ENCODE results near the gene LNPEP. TPM values are rescaled to one million over a fixed set of nuclear protein-coding genes. Genes with fewer than 3 reads are reported as not detected.
A peak's percentile ranks its signal among the peaks of the same experiment; 100 is the strongest.

The LNPEP gene
- total and polyA plus RNA-seq, 2 of the 13 experiments (the other 11 are each of a cell fraction or from before 2014, with no cell fraction given), result 8.0 to 16.9 TPM

GRCh38 chr5:96935559-96936430 is at the start of gene LNPEP (continued):
- no peak; the same call in 1 of the 2 replicates for TF ChIP-seq ZXDC (CRISPR knock-in tag; IDR thresholded peaks at IDR 0.05)
- TF ChIP-seq SP140L (CRISPR knock-in tag; IDR thresholded peaks at IDR 0.05; ENCODE audit: borderline replicate concordance), result no peak
- TF ChIP-seq GATAD1 (CRISPR knock-in tag; IDR thresholded peaks at IDR 0.05), result peak; percentile 70
- no peak; the same call in none of the 2 replicates for TF ChIP-seq ZBTB14 (CRISPR knock-in tag; IDR thresholded peaks at IDR 0.05)
- peak in 1 of 2 experiments; percentile 58; a peak in 2 of 4 replicates for TF ChIP-seq REST (IDR thresholded peaks at IDR 0.05; ENCODE audit: borderline replicate concordance in 1 of 2, low read depth in 1 of 2, low read length in 2 of 2)
- TF ChIP-seq ZNF180 (CRISPR knock-in tag; IDR thresholded peaks at IDR 0.05; ENCODE audit: borderline replicate concordance, low read depth), result no peak
- TF ChIP-seq NFE2L2 (IDR thresholded peaks at IDR 0.05; ENCODE audit: low read length), result no peak
- no peak for TF ChIP-seq ZNF512 (CRISPR knock-in tag; IDR thresholded peaks at IDR 0.05)
- peak; percentile 40; the same call in 1 of the 2 replicates for TF ChIP-seq ZBTB20 (CRISPR knock-in tag; IDR thresholded peaks at IDR 0.05; ENCODE audit: borderline replicate concordance, low read depth)
- TF ChIP-seq ZNF549 (CRISPR knock-in tag; IDR thresholded peaks at IDR 0.05), result no peak
- peak; percentile 90 for TF ChIP-seq ZMYM4 (CRISPR knock-in tag; IDR thresholded peaks at IDR 0.05)
- TF ChIP-seq ZBTB39 (CRISPR knock-in tag; IDR thresholded peaks at IDR 0.05), result 0 out of 2 replicates have a peak, but pooled peaks have one; percentile 21
- peak; percentile 90 for TF ChIP-seq SP5 (CRISPR knock-in tag; IDR thresholded peaks at IDR 0.05; ENCODE audit: borderline replicate concordance, low read depth)
- TF ChIP-seq KAT7 (CRISPR knock-in tag; IDR thresholded peaks at IDR 0.05; ENCODE audit: borderline replicate concordance), result 0 out of 2 replicates have a peak, but pooled peaks have one; percentile 46
- TF ChIP-seq PBX2 (CRISPR knock-in tag; IDR thresholded peaks at IDR 0.05), result no peak

All from HepG2 (cell line).